Neural crest cell (in vitro differentiated cells): ENCODE measurements around the gene CACNA1H. TPM values are rescaled to one million over a fixed set of nuclear protein-coding genes. Genes with fewer than 3 reads are reported as not detected.

Source experiments
- DNase-seq: peaks from one replicate; pipeline ENCODE4 v3.0.0; 2021; ENCODE audit warnings: low read depth, mixed read lengths, low spot score
- H3K27ac Mint-ChIP-seq: one replicate; pipeline ENCODE4 v1.8.0; 2021; ENCODE audit warnings: mild to moderate bottlenecking, mixed read lengths; ENCODE audit not compliant: unreplicated experiment
- H3K27me3 Mint-ChIP-seq: 2 replicates; pipeline ENCODE4 v1.8.0; 2021; ENCODE audit warnings: low read depth, mild to moderate bottlenecking, mixed read lengths
- H3K36me3 Mint-ChIP-seq: 2 replicates; pipeline ENCODE4 v1.8.0; 2021; ENCODE audit warnings: low read depth, mild to moderate bottlenecking, mixed read lengths
- H3K4me1 Mint-ChIP-seq: 2 replicates; pipeline ENCODE4 v1.8.0; 2021; ENCODE audit warnings: mixed read lengths
- H3K4me3 Mint-ChIP-seq: one replicate; pipeline ENCODE4 v1.8.0; 2021; ENCODE audit warnings: mild to moderate bottlenecking, mixed read lengths
- H3K9me3 Mint-ChIP-seq: 2 replicates; pipeline ENCODE4 v1.8.0; 2021; ENCODE audit warnings: mixed read lengths
- CTCF ChIP-seq: fragments of 200-600 bp; sonication (generic); conservative IDR thresholded peaks from 2 replicates; pipeline ENCODE4 v1.5.0; 2021; ENCODE audit warnings: antibody characterized with exemption, mild to moderate bottlenecking
- total RNA-seq: library from RNA; stranded (reverse); gene quantifications from 2 replicates; pipeline ENCODE4 v1.2.1, GENCODE V29; 2021

CACNA1H gene
- total RNA-seq, 1 donor from 2014 or later, result 10.7 TPM

GRCh38 chr16:1206326-1206725 is 53.4 kb downstream of the CACNA1H start:
- Mint-ChIP-seq H3K4me1 (no peaks in the 10 kb centered on the region), H3K27me3 (no peaks in the 10 kb centered on the region), H3K9me3 (no peaks in the 10 kb centered on the region), H3K36me3 (no peaks in the 10 kb centered on the region), H3K4me3 (no peak overlapping the region), H3K27ac (no peak overlapping the region)
- no peak for DNase-seq
- no peak for TF ChIP-seq CTCF

- no peak for TF ChIP-seq CTCF
- H3K27ac Mint-ChIP-seq, result no peak overlapping the region
- H3K9me3 Mint-ChIP-seq, result no peaks in the 10 kb centered on the region
- no peak for DNase-seq
- no peak overlapping the region for H3K4me3 Mint-ChIP-seq
- H3K4me1 Mint-ChIP-seq, result no peaks in the 10 kb centered on the region
- H3K27me3 Mint-ChIP-seq, result no peaks in the 10 kb centered on the region
- H3K36me3 Mint-ChIP-seq, result no peaks in the 10 kb centered on the region
Measured at GRCh38 chr16:1206786-1207185, 53.9 kb downstream of the CACNA1H start.

- DNase-seq, result no peak
- no peak for TF ChIP-seq CTCF
- Mint-ChIP-seq H3K4me1 (no peaks in the 10 kb centered on the region), H3K4me3 (no peak overlapping the region), H3K27me3 (no peaks in the 10 kb centered on the region), H3K9me3 (no peaks in the 10 kb centered on the region), H3K27ac (no peak overlapping the region), H3K36me3 (no peaks in the 10 kb centered on the region)
Measured at GRCh38 chr16:1208239-1208830, 55.4 kb downstream of the CACNA1H start.

GRCh38 chr16:1209081-1209480 is 56.2 kb downstream of the CACNA1H start:
- H3K27me3 Mint-ChIP-seq, result no peaks in the 10 kb centered on the region
- H3K4me1 Mint-ChIP-seq, result no peaks in the 10 kb centered on the region
- no peak overlapping the region for H3K4me3 Mint-ChIP-seq
- no peaks in the 10 kb centered on the region for H3K36me3 Mint-ChIP-seq
- no peak for TF ChIP-seq CTCF
- H3K9me3 Mint-ChIP-seq, result no peaks in the 10 kb centered on the region
- DNase-seq, result no peak
- no peak overlapping the region for H3K27ac Mint-ChIP-seq

- no peak overlapping the region for H3K27ac Mint-ChIP-seq
Measured at GRCh38 chr16:1210461-1210860, 57.6 kb downstream of the CACNA1H start.

More at GRCh38 chr16:1210461-1210860, 57.6 kb downstream of the CACNA1H start:
- Mint-ChIP-seq H3K4me1 (no peaks in the 10 kb centered on the region), H3K36me3 (no peaks in the 10 kb centered on the region), H3K27me3 (no peaks in the 10 kb centered on the region), H3K9me3 (no peaks in the 10 kb centered on the region), H3K4me3 (no peak overlapping the region)
- no peak for TF ChIP-seq CTCF
- no peak for DNase-seq
